Lower lobe of right lung (tissue), 2 donors: ENCODE data around the gene POLR1E. TPM values are rescaled to one million over a fixed set of nuclear protein-coding genes. Genes with fewer than 3 reads are reported as not detected.
"Not testable (repeated sequence)": the region's sequence is repeated elsewhere in the genome, so short reads cannot be mapped to it uniquely, and the experiment has no call there.

Experiments
- ATAC-seq, 2 donors: fragments of 200-7000 bp; cut with Tn5 transposase; one replicate each; pipeline ENCODE4 v1.9.1; 2020 to 2022; ENCODE audit warnings: mild to moderate bottlenecking in 2 of 2, moderate library complexity in 2 of 2
- DNase-seq: peaks from one replicate; pipeline ENCODE4 v3.0.0-alpha.2; 2020
- H3K27ac ChIP-seq: fragments of 200-600 bp; one replicate; pipeline ENCODE4 v1.8.0; 2022
- H3K27me3 ChIP-seq: fragments of 200-600 bp; one replicate; pipeline ENCODE4 v1.8.0; 2022; ENCODE audit warnings: low read depth
- H3K36me3 ChIP-seq: fragments of 200-600 bp; one replicate; pipeline ENCODE4 v1.8.0; 2022; ENCODE audit warnings: mild to moderate bottlenecking
- H3K4me1 ChIP-seq: fragments of 200-600 bp; one replicate; pipeline ENCODE4 v1.8.0; 2022
- H3K4me3 ChIP-seq: fragments of 200-600 bp; one replicate; pipeline ENCODE4 v1.8.0; 2022; ENCODE audit warnings: mild to moderate bottlenecking
- H3K9me3 ChIP-seq: fragments of 200-600 bp; one replicate; pipeline ENCODE4 v1.8.0; 2022
- CTCF ChIP-seq: fragments of 200-600 bp; IDR thresholded peaks from one replicate; pipeline ENCODE4 v1.8.0; 2022; ENCODE audit warnings: antibody characterized with exemption, mild to moderate bottlenecking
- intact Hi-C: fragments of 100-400 bp; cut with DNase I; formaldehyde crosslinking; loops from one replicate; pipeline ENCODE4 v1.11.0; 2022
- total RNA-seq: library from RNA; stranded (reverse); fragmentation: NEBNext Ultra II Directional; extraction: Animal tissue kit (Norgen Biotek cat#: 25700); gene quantifications from one replicate; pipeline ENCODE4 v1.2.1, GENCODE V29; 2021
- donor health status: DM: no; HTN: yes; CAD: no; lungs with severe emphysema.

Gene POLR1E
- total RNA-seq, 1 donor from 2014 or later: 17.3 TPM

- DNase-seq (peak; percentile 89), ATAC-seq (peak; percentile 67 to 74)
- no peaks in the 10 kb centered on the region for H3K27me3 ChIP-seq
- H3K27ac ChIP-seq: peak overlapping the region; percentile 99
- intact Hi-C loops: no loop called here
- H3K36me3 ChIP-seq: no peaks in the 10 kb centered on the region
- H3K4me3 ChIP-seq: peak overlapping the region; percentile 89
- H3K9me3 ChIP-seq: no peaks in the 10 kb centered on the region
- peaks cover 35% of the 10 kb centered on the region for H3K4me1 ChIP-seq
- no peak for TF ChIP-seq CTCF
Measured at GRCh38 chr9:37464426-37465248, 21.1 kb upstream of the POLR1E start.

- peak within 1 kb of the TSS; percentile 89 for H3K4me3 ChIP-seq
- ATAC-seq (peak; percentile 93 to 95), DNase-seq (peak; percentile 98)
- intact Hi-C loops: no loop called here
- H3K27me3 ChIP-seq: no peaks in the 10 kb centered on the region
- no peaks in the 10 kb centered on the region for H3K36me3 ChIP-seq
- no peak for TF ChIP-seq CTCF
- peaks cover 35% of the 10 kb centered on the region for H3K4me1 ChIP-seq
- H3K9me3 ChIP-seq: no peaks in the 10 kb centered on the region
- peak within 1 kb of the TSS; percentile 99 for H3K27ac ChIP-seq
Measured at GRCh38 chr9:37465249-37466036, 20.3 kb upstream of the POLR1E start, which contains the start of gene ZBTB5. TSS of gene ZBTB5 (minus strand) at chr9:37465450. CDS start at chr9:37442551, 22,899 bp downstream.

GRCh38 chr9:37466037-37466709, 19.6 kb upstream of the POLR1E start:
- peak; percentile 75 for DNase-seq
- ATAC-seq: peak; percentile 7 to 43
- peak overlapping the region; percentile 99 for H3K27ac ChIP-seq
- no peak for TF ChIP-seq CTCF
- peak overlapping the region; percentile 89 for H3K4me3 ChIP-seq
- H3K4me1 ChIP-seq: peaks cover 33% of the 10 kb centered on the region
- H3K27me3 ChIP-seq: no peaks in the 10 kb centered on the region
- H3K36me3 ChIP-seq: no peaks in the 10 kb centered on the region
- intact Hi-C loops: no loop called here
- H3K9me3 ChIP-seq: no peaks in the 10 kb centered on the region

- H3K36me3 ChIP-seq, H3K4me3 ChIP-seq, ATAC-seq, H3K27me3 ChIP-seq, intact Hi-C loops, DNase-seq, H3K9me3 ChIP-seq, H3K27ac ChIP-seq: not testable (repeated sequence)
- H3K4me1 ChIP-seq: peaks cover 29% of the 10 kb centered on the region
Measured at GRCh38 chr9:37467530-37467929, 18.2 kb upstream of the POLR1E start.

DNA sequence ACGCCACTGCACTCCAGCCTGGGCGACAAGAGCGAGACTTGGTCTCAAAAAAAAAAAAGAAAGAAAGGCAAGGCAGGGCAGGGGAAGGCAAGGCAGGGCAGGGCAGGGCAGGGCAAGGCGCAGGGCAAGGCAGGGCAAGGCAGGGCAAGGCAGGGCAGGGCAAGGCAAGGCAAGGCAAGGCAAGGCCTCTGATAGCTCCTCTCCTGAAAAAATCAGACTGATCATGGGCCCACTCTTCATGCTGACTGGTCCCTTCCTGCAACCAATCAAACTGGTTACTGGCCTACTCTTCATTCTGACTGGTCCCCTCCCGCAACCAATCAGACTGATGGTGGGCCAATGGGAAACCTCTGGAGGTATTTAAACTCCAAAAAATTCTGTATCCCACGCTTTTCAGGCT, 17.1 kb upstream of the POLR1E start:
- Histone ChIP-seq H3K27me3 (no peaks in the 10 kb centered on the region), H3K4me3 (no peak overlapping the region), H3K4me1 (peaks cover 21% of the 10 kb centered on the region), H3K36me3 (no peaks in the 10 kb centered on the region), H3K27ac (no peak overlapping the region), H3K9me3 (no peaks in the 10 kb centered on the region)
- no peak for TF ChIP-seq CTCF
- DNase-seq (no peak), ATAC-seq (no peak)
- intact Hi-C loops: no loop called here
